H1 (cell line): ENCODE results near the gene BTN1A1. TPM values are rescaled to one million over a fixed set of nuclear protein-coding genes. Genes with fewer than 3 reads are reported as not detected.

Experiments
- GABPA ChIP-seq: IDR thresholded peaks from 2 replicates; pipeline ENCODE4 v1.6.1; 2011; ENCODE audit warnings: mild to moderate bottlenecking, low read length, moderate library complexity, borderline replicate concordance; ENCODE audit not compliant: insufficient read depth
- HDAC2 ChIP-seq, 2 experiments: fragments of 300-600 bp in 1 of 2; sonication (generic) in 1 of 2; IDR thresholded peaks; 2 replicates each; pipeline ENCODE4 v1.6.1; 2011 to 2012; ENCODE audit warnings: low read depth in 2 of 2, low read length in 2 of 2, mild to moderate bottlenecking in 2 of 2, moderate library complexity in 2 of 2, borderline replicate concordance in 1 of 2, inconsistent platforms in 1 of 2
- HDAC6 ChIP-seq: IDR thresholded peaks from one replicate; pipeline ENCODE4 v1.7.1; 2012; ENCODE audit warnings: low read depth, mild to moderate bottlenecking, inconsistent platforms, low read length, moderate library complexity
- JUND ChIP-seq: IDR thresholded peaks from 2 replicates; pipeline ENCODE4 v1.6.1; 2011; ENCODE audit warnings: mild to moderate bottlenecking, improper control_type of control experiment, low read length
- POU5F1 ChIP-seq: IDR thresholded peaks from 2 replicates; pipeline ENCODE4 v1.6.1; 2011; ENCODE audit warnings: low read depth, mild to moderate bottlenecking, low read length, moderate library complexity
- RFX5 ChIP-seq: IDR thresholded peaks from 2 replicates; pipeline ENCODE4 v1.6.1; 2011; ENCODE audit warnings: low read depth, low read length, improper control_type of control experiment, borderline replicate concordance
- TAF1 ChIP-seq: IDR thresholded peaks from 2 replicates; pipeline ENCODE4 v1.6.1; 2011; ENCODE audit warnings: mild to moderate bottlenecking, low read depth, low read length
- TAF7 ChIP-seq: optimal IDR thresholded peaks from 2 replicates; pipeline ENCODE3; 2011; ENCODE audit warnings: low read depth, mild to moderate bottlenecking, inconsistent platforms, low read length, moderate library complexity, borderline replicate concordance
- polyA plus RNA-seq, 7 experiments: library from polyadenylated mRNA; depleted of rRNA in 3 of 7; stranded (reverse) in 5 of 7; unstranded in 2 of 7; fragments of >200 nt in 5 of 7; fragments of 200-250 nt in 2 of 7; gene quantifications; 1 replicate in 5 of 7; 2 replicates in 1 of 7; 4 replicates in 1 of 7; pipeline versions ENCODE4 v1.2.1 to v1.2.3, GENCODE V29; 2011 to 2013; ENCODE audit warnings: missing spikeins in 2 of 7, mixed read lengths in 2 of 7
- total RNA-seq: library from RNA; stranded (reverse); fragmentation: NEBNext Ultra II Directional; extraction: Animal tissue kit (Norgen Biotek cat#: 25700); gene quantifications from 2 replicates; pipeline ENCODE4 v1.2.1, GENCODE V29; 2021

BTN1A1 gene
- total and polyA plus RNA-seq, 2 of the 8 experiments (the other 6 are each of a cell fraction or from before 2014, with no cell fraction given): 0.28 to 0.35 TPM

DNA sequence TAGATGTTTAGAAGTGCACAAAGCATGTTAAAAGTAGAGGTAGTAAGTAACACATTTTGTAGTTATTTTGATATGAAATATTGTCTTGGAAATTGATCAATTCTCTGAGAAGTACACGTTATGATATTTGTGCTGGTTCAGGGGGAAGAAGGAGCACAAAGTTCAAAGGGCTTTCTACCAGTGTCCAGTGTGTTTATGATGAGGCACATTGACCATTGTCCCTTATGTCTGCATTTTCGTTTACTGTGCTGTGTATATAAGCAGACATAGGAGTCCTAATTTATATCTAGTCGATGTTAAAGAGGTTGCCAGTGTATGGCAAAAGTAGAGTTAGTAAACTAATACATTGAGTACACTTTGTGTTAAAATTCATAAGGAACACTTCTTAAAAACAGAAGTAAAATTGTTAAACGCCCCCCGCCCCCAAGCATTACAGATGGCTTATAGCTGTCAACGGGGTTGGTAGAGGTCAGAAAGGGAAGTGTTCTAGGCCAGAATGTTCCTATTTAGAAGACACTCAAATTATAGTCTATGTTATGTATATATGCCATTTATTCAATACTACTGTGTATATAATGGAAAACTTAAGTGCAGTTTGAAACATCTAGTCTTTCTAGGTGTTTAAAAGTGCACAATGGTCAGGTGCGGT is 24.7 kb downstream of the BTN1A1 start (continued):
- TF ChIP-seq HDAC6 (no peak), RFX5 (no peak), JUND (no peak), HDAC2 (IDR thresholded peaks at IDR 0.05; ENCODE audit: borderline replicate concordance in 1 of 2, low read depth in 2 of 2, low read length in 2 of 2) (no peak), TAF7 (no peak), TAF1 (no peak), POU5F1 (no peak), GABPA (no peak)
